ENCODE results near the gene LEUTX. TPM values are rescaled to one million over a fixed set of nuclear protein-coding genes. Genes with fewer than 3 reads are reported as not detected.

Gene LEUTX
- total RNA-seq, 4 donors from 2014 or later = not detected

DNA sequence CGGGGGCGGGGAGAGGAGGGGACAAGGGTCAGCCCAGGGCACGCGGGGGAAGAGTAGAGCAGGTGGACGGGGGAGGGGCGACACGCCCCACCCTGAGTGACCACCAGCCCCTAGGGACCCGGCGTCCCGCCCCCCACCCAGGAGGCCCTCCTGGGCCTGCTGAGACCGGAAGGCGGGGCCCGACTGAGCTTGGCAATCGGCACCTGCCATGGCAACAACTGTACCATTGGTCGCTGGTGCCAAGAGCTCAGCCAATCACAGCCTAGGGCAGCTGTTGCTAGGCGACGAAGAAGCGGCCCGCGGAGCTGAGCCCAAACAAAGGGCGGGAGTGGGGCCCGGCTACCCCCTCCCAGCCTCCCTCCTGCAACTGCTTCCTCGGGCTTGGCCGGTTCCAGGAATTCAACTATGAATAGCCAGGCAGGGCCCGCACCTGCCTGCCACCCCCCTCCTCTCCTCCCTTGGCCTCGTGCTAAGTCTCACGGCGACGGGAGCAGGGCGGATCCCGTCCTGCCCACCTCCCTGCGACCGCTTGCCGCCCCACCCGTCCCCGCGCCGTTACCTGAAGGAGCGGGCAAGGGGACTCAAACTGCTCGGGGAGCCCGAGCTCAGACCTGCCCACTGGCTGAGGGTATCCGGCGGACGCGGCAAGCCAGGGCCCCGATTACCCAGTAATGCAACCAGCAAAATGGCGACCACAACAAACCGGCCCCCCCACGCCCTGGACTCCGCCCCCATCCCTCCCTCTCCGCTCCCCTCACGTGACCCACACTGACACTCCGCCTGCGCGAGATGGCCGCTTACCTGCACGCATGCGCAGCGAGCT lies 55.0 kb downstream of the LEUTX start, which contains the start of gene DYRK1B:
TSS of gene DYRK1B (minus strand) at position 699 of the 823 bp plus-strand sequence. CDS start 2,295 bp downstream, outside the sequence.
- Histone ChIP-seq H3K27me3 (no peaks in the 10 kb centered on the region), H3K4me3 (peak within 1 kb of the TSS; percentile 78), H3K9me3 (no peaks in the 10 kb centered on the region), H3K27ac (peak within 1 kb of the TSS; percentile 87), H3K4me1 (peaks cover 20% of the 10 kb centered on the region), H3K36me3 (peaks cover 65% of the 10 kb centered on the region)
- peak; percentile 99 to 100 for DNase-seq (ENCODE audit: low spot score in 2 of 2)
- peak in 2 of 3 donors; percentile 55 to 60 for TF ChIP-seq POLR2AphosphoS5 (IDR thresholded peaks at IDR 0.05)
- TF ChIP-seq, protein P1, sequence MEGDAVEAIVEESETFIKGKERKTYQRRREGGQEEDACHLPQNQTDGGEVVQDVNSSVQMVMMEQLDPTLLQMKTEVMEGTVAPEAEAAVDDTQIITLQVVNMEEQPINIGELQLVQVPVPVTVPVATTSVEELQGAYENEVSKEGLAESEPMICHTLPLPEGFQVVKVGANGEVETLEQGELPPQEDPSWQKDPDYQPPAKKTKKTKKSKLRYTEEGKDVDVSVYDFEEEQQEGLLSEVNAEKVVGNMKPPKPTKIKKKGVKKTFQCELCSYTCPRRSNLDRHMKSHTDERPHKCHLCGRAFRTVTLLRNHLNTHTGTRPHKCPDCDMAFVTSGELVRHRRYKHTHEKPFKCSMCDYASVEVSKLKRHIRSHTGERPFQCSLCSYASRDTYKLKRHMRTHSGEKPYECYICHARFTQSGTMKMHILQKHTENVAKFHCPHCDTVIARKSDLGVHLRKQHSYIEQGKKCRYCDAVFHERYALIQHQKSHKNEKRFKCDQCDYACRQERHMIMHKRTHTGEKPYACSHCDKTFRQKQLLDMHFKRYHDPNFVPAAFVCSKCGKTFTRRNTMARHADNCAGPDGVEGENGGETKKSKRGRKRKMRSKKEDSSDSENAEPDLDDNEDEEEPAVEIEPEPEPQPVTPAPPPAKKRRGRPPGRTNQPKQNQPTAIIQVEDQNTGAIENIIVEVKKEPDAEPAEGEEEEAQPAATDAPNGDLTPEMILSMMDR (IDR thresholded peaks at IDR 0.05) = no peak
- 0% methylated on average over 23 of the region's 59 CpGs for WGBS

DNA sequence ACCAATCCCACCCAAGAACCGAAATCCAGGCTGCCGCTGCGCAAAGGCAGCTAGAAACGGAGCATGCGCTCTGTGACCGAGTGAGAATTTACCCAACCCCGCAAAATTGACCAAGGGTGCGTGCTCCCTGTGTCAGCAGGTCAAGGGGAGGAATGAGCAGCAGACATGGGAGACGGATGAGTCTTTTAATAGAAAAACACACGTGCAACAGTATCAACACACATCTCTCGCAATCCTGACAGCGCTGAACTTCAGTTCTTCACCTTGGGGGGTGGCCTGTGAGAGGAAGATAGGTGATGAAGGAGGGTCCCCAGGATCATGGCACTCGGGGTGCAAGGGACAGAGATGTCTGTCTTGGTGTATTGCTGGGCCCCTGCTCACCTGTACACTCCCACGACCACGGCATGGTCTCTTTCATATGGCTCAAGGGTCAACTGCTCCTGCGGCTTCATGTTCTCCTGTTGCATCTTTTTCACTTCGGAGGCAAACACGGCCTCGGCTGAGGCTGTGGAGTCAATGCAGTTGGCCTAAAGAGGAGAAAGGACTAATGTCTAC lies 55.7 kb downstream of the LEUTX start:
- no peak for DNase-seq (ENCODE audit: low spot score in 2 of 2)
- whole genome bisulfite sequencing = 48% methylated on average over 19 of the region's 19 CpGs
- Histone ChIP-seq H3K36me3 (peaks cover 65% of the 10 kb centered on the region), H3K4me3 (peak overlapping the region; percentile 78), H3K4me1 (peaks cover 20% of the 10 kb centered on the region), H3K27ac (peak overlapping the region; percentile 87), H3K27me3 (no peaks in the 10 kb centered on the region), H3K9me3 (no peaks in the 10 kb centered on the region)
- TF ChIP-seq POLR2AphosphoS5 (IDR thresholded peaks at IDR 0.05) (no peak), EP300 (IDR thresholded peaks at IDR 0.05) (no peak), POLR2A (IDR thresholded peaks at IDR 0.05) (no peak)
- TF ChIP-seq, protein P1 (IDR thresholded peaks at IDR 0.05) = no peak

Other genes with a start within 250 kb of the LEUTX start
- gene EID2B, start 246.0 kb upstream of the LEUTX start, total RNA-seq = 1 to 10 TPM in 2 of 4 donors, under 1 TPM in 2; 0.80 to 2.4 (median 1.2) TPM
- 10 to 100 TPM in 2 of 4 donors, 1 to 10 TPM in 2; 7.5 to 14.5 (median 12.1) TPM for gene EID2, start 238.7 kb upstream of the LEUTX start, total RNA-seq
- not detected for gene LGALS13, start 176.3 kb upstream of the LEUTX start, total RNA-seq
- not detected for gene LGALS16, start 122.9 kb upstream of the LEUTX start, total RNA-seq
- gene LGALS14, start 74.4 kb upstream of the LEUTX start, total RNA-seq = not detected
- gene CLC, start 40.8 kb upstream of the LEUTX start, total RNA-seq = not detected
- gene DYRK1B, start 55.3 kb downstream of the LEUTX start, total RNA-seq = 10 to 100 TPM; 17.9 to 31.7 (median 24.2) TPM
- 100 to 1,000 TPM; 193 to 333 (median 273) TPM for gene FBL, start 67.5 kb downstream of the LEUTX start, total RNA-seq
- 100 to 1,000 TPM; 114 to 314 (median 246) TPM for gene FCGBP, start 155.8 kb downstream of the LEUTX start, total RNA-seq
- 100 to 1,000 TPM in 2 of 4 donors, 10 to 100 TPM in 2; 53.8 to 109 (median 95.9) TPM for gene PSMC4, start 192.3 kb downstream of the LEUTX start, total RNA-seq
- 1 to 10 TPM in 2 of 4 donors, under 1 TPM in 2; 0.72 to 6.2 (median 1.5) TPM for gene ZNF546, start 218.2 kb downstream of the LEUTX start, total RNA-seq